Cardiac fibroblast (primary cell): ENCODE results near the gene DOCK4.

ENCODE experiments used
- DNase-seq, 2 donors: peaks; one replicate each; pipeline versions ENCODE4 v3.0.0 to v3.0.0-alpha.2; 2010; ENCODE audit warnings: low read depth in 2 of 2
- H3K4me3 ChIP-seq, 2 donors: replicated peaks in 1 of 2; 1 replicate in 1 of 2; 2 replicates in 1 of 2; pipeline ENCODE4 v1.5.1; 2011; ENCODE audit warnings: low read depth in 2 of 2, low read length in 2 of 2, mild to moderate bottlenecking in 2 of 2, moderate library complexity in 1 of 2
- CTCF ChIP-seq: IDR thresholded peaks from one replicate; pipeline ENCODE4 v1.5.1; 2011; ENCODE audit warnings: low read depth, mild to moderate bottlenecking, low read length, inconsistent platforms

Gene DOCK4

GRCh38 chr7:112138325-112138852 is 67.8 kb downstream of the DOCK4 start:
- TF ChIP-seq CTCF: no peak
- DNase-seq: no peak
- H3K4me3 ChIP-seq: no peak overlapping the region

GRCh38 chr7:112137141-112138101 is 68.8 kb downstream of the DOCK4 start:
- H3K4me3 ChIP-seq: no peak overlapping the region
- no peak for DNase-seq
- TF ChIP-seq CTCF: no peak

- TF ChIP-seq CTCF: no peak
- no peak for DNase-seq
- no peak overlapping the region for H3K4me3 ChIP-seq
These were observed 69.8 kb downstream of the DOCK4 start for GRCh38 chr7:112136271-112137008.

- TF ChIP-seq CTCF: no peak
- no peak for DNase-seq
- no peak overlapping the region for H3K4me3 ChIP-seq
These were observed 70.4 kb downstream of the DOCK4 start for GRCh38 chr7:112135815-112136214.

GRCh38 chr7:112134039-112134438 is 72.2 kb downstream of the DOCK4 start:
- H3K4me3 ChIP-seq: no peak overlapping the region
- no peak for DNase-seq
- no peak for TF ChIP-seq CTCF

GRCh38 chr7:112133328-112133727 is 72.9 kb downstream of the DOCK4 start:
- no peak for DNase-seq
- H3K4me3 ChIP-seq: no peak overlapping the region
- no peak for TF ChIP-seq CTCF
